ENCODE data around the gene NMU. TPM values are rescaled to one million over a fixed set of nuclear protein-coding genes. Genes with fewer than 3 reads are reported as not detected.
"Not testable (repeated sequence)": the region's sequence is repeated elsewhere in the genome, so short reads cannot be mapped to it uniquely, and the experiment has no call there.

The NMU gene
- total RNA-seq, 2 donors from 2014 or later, result 0.82 TPM; not detected in 1

- Mint-ChIP-seq H3K27me3 (ENCODE audit: low read depth) (no peaks in the 10 kb centered on the region), H3K4me3 (no peak overlapping the region), H3K27ac (no peak overlapping the region), H3K9me3 (peaks cover 3 to 7% of the 10 kb centered on the region in 2 donors), H3K4me1 (ENCODE audit: low read depth) (peaks cover 14% of the 10 kb centered on the region), H3K36me3 (ENCODE audit: insufficient read depth in 2 of 2) (peaks cover 7% of the 10 kb centered on the region in 2 donors)
- DNase-seq, result no peak
- no peak for ATAC-seq (replicated peaks in 1 of 2)
Measured at GRCh38 chr4:55575513-55575912, 60.6 kb downstream of the NMU start.

GRCh38 chr4:55574252-55574651 lies 61.8 kb downstream of the NMU start:
- peaks cover 3 to 7% of the 10 kb centered on the region in 2 donors for H3K9me3 Mint-ChIP-seq
- ATAC-seq (replicated peaks in 1 of 2) (peak; percentile 67 to 90), DNase-seq (peak in 1 of 2 donors; percentile 12)
- peaks cover 7% of the 10 kb centered on the region in 2 donors for H3K36me3 Mint-ChIP-seq (ENCODE audit: insufficient read depth in 2 of 2)
- H3K4me3 Mint-ChIP-seq, result no peak overlapping the region
- H3K27ac Mint-ChIP-seq, result no peak overlapping the region
- H3K27me3 Mint-ChIP-seq (ENCODE audit: low read depth), result no peaks in the 10 kb centered on the region
- H3K4me1 Mint-ChIP-seq (ENCODE audit: low read depth), result peaks cover 14% of the 10 kb centered on the region

GRCh38 chr4:55571806-55572205 lies 64.3 kb downstream of the NMU start:
- Mint-ChIP-seq H3K4me3 (no peak overlapping the region), H3K36me3 (ENCODE audit: insufficient read depth in 2 of 2) (peaks cover 4 to 6% of the 10 kb centered on the region in 2 donors), H3K27me3 (ENCODE audit: low read depth) (peaks cover 6% of the 10 kb centered on the region), H3K9me3 (peaks cover 1 to 4% of the 10 kb centered on the region in 2 donors), H3K4me1 (ENCODE audit: low read depth) (peaks cover 14% of the 10 kb centered on the region), H3K27ac (no peak overlapping the region)
- ATAC-seq (replicated peaks in 1 of 2) (no peak), DNase-seq (no peak)

- no peak for ATAC-seq (replicated peaks in 1 of 2)
Measured at GRCh38 chr4:55568905-55569504, 67.1 kb downstream of the NMU start.

GRCh38 chr4:55561889-55562288 lies 74.2 kb downstream of the NMU start:
- ATAC-seq (replicated peaks in 1 of 2), result peak; percentile 51 to 62
- peak overlapping the region; percentile 58 for H3K27ac Mint-ChIP-seq
- DNase-seq, result no peak

More at GRCh38 chr4:55568905-55569504, 67.1 kb downstream of the NMU start:
- no peak overlapping the region for H3K4me3 Mint-ChIP-seq
- H3K9me3 Mint-ChIP-seq, result no peaks in the 10 kb centered on the region
- no peak for DNase-seq
- H3K27ac Mint-ChIP-seq, result no peak overlapping the region
- no peaks in the 10 kb centered on the region for H3K36me3 Mint-ChIP-seq (ENCODE audit: insufficient read depth in 2 of 2)
- H3K27me3 Mint-ChIP-seq (ENCODE audit: low read depth), result peaks cover 6% of the 10 kb centered on the region
- H3K4me1 Mint-ChIP-seq (ENCODE audit: low read depth), result peaks cover 6% of the 10 kb centered on the region

GRCh38 chr4:55560096-55560495 lies 76.0 kb downstream of the NMU start:
- peaks cover 4 to 6% of the 10 kb centered on the region in 2 donors for H3K9me3 Mint-ChIP-seq
- H3K4me3 Mint-ChIP-seq, result no peak overlapping the region
- DNase-seq, result no peak

More at GRCh38 chr4:55561889-55562288, 74.2 kb downstream of the NMU start:
- H3K27me3 Mint-ChIP-seq (ENCODE audit: low read depth), result peaks cover 18% of the 10 kb centered on the region
- H3K4me3 Mint-ChIP-seq, result peak overlapping the region in 1 of 2 donors; percentile 25
- H3K4me1 Mint-ChIP-seq (ENCODE audit: low read depth), result peaks cover 12% of the 10 kb centered on the region
- H3K36me3 Mint-ChIP-seq (ENCODE audit: insufficient read depth in 2 of 2), result peaks cover 5 to 6% of the 10 kb centered on the region in 2 donors
- H3K9me3 Mint-ChIP-seq, result peaks cover 4 to 6% of the 10 kb centered on the region in 2 donors

GRCh38 chr4:55554453-55555030 lies 81.6 kb downstream of the NMU start:
- Mint-ChIP-seq H3K9me3 (peaks cover 4 to 6% of the 10 kb centered on the region in 2 donors), H3K27ac (no peak overlapping the region), H3K4me1 (ENCODE audit: low read depth) (peaks cover 11% of the 10 kb centered on the region), H3K36me3 (ENCODE audit: insufficient read depth in 2 of 2) (peaks cover 6 to 8% of the 10 kb centered on the region in 2 donors), H3K4me3 (no peak overlapping the region), H3K27me3 (ENCODE audit: low read depth) (peaks cover 11% of the 10 kb centered on the region)
- ATAC-seq (replicated peaks in 1 of 2) (no peak), DNase-seq (no peak)

More at GRCh38 chr4:55560096-55560495, 76.0 kb downstream of the NMU start:
- H3K36me3 Mint-ChIP-seq (ENCODE audit: insufficient read depth in 2 of 2), result peaks cover 5 to 6% of the 10 kb centered on the region in 2 donors
- ATAC-seq (replicated peaks in 1 of 2), result no peak
- peaks cover 18% of the 10 kb centered on the region for H3K27me3 Mint-ChIP-seq (ENCODE audit: low read depth)
- H3K27ac Mint-ChIP-seq, result no peak overlapping the region
- H3K4me1 Mint-ChIP-seq (ENCODE audit: low read depth), result peaks cover 12% of the 10 kb centered on the region

GRCh38 chr4:55553441-55554201 lies 82.5 kb downstream of the NMU start:
- Mint-ChIP-seq H3K27ac (no peak overlapping the region), H3K27me3 (ENCODE audit: low read depth) (peaks cover 15% of the 10 kb centered on the region), H3K4me3 (peak overlapping the region in 1 of 2 donors; percentile 13), H3K9me3 (peaks cover 3 to 4% of the 10 kb centered on the region in 2 donors), H3K36me3 (ENCODE audit: insufficient read depth in 2 of 2) (peaks cover 4 to 7% of the 10 kb centered on the region in 2 donors), H3K4me1 (ENCODE audit: low read depth) (peaks cover 21% of the 10 kb centered on the region)
- DNase-seq, result no peak
- ATAC-seq (replicated peaks in 1 of 2), result peak in 1 of 2 donors; percentile 23

GRCh38 chr4:55551964-55552363 lies 84.1 kb downstream of the NMU start:
- not testable (repeated sequence) for H3K9me3 Mint-ChIP-seq; ATAC-seq (replicated peaks in 1 of 2); H3K4me3 Mint-ChIP-seq; H3K27ac Mint-ChIP-seq; H3K36me3 Mint-ChIP-seq (ENCODE audit: insufficient read depth in 2 of 2); DNase-seq
- H3K4me1 Mint-ChIP-seq (ENCODE audit: low read depth), result peaks cover 27% of the 10 kb centered on the region
- peaks cover 18% of the 10 kb centered on the region for H3K27me3 Mint-ChIP-seq (ENCODE audit: low read depth)

GRCh38 chr4:55549888-55550287 lies 86.2 kb downstream of the NMU start:
- Mint-ChIP-seq H3K4me1 (ENCODE audit: low read depth) (peaks cover 33% of the 10 kb centered on the region), H3K9me3 (no peaks in the 10 kb centered on the region)
- DNase-seq, result no peak

GRCh38 chr4:55547918-55548317 lies 88.2 kb downstream of the NMU start:
- H3K27me3 Mint-ChIP-seq (ENCODE audit: low read depth), result peaks cover 18% of the 10 kb centered on the region
- ATAC-seq (replicated peaks in 1 of 2) (no peak), DNase-seq (no peak)
- H3K36me3 Mint-ChIP-seq (ENCODE audit: insufficient read depth in 2 of 2), result peaks cover 0 to 3% of the 10 kb centered on the region in 2 donors
- H3K9me3 Mint-ChIP-seq, result no peaks in the 10 kb centered on the region
- peak overlapping the region; percentile 89 to 91 for H3K4me3 Mint-ChIP-seq
- peaks cover 51% of the 10 kb centered on the region for H3K4me1 Mint-ChIP-seq (ENCODE audit: low read depth)
- no peak overlapping the region for H3K27ac Mint-ChIP-seq

More at GRCh38 chr4:55549888-55550287, 86.2 kb downstream of the NMU start:
- peaks cover 18% of the 10 kb centered on the region for H3K27me3 Mint-ChIP-seq (ENCODE audit: low read depth)
- H3K36me3 Mint-ChIP-seq (ENCODE audit: insufficient read depth in 2 of 2), result peaks cover 0 to 3% of the 10 kb centered on the region in 2 donors
- H3K4me3 Mint-ChIP-seq, result peak overlapping the region; percentile 2 to 15
- peak; percentile 59 to 70 for ATAC-seq (replicated peaks in 1 of 2)
- peak overlapping the region; percentile 73 for H3K27ac Mint-ChIP-seq

GRCh38 chr4:55547466-55547770 lies 88.7 kb downstream of the NMU start:
- Mint-ChIP-seq H3K9me3 (no peaks in the 10 kb centered on the region), H3K27ac (peak overlapping the region; percentile 44), H3K4me3 (peak overlapping the region; percentile 89 to 91), H3K27me3 (ENCODE audit: low read depth) (peaks cover 18% of the 10 kb centered on the region), H3K36me3 (ENCODE audit: insufficient read depth in 2 of 2) (no peaks in the 10 kb centered on the region), H3K4me1 (ENCODE audit: low read depth) (peaks cover 51% of the 10 kb centered on the region)
- ATAC-seq (replicated peaks in 1 of 2) (no peak), DNase-seq (no peak)

Data from activated T-cell treated with anti-CD3 and anti-CD28 coated beads, Interleukin-2, amount 50 U/mL, for 72 hours (primary cell).